WTC11 (cell line): Measurements from ENCODE around the gene RAI14. TPM values are rescaled to one million over a fixed set of nuclear protein-coding genes. Genes with fewer than 3 reads are reported as not detected.

Experiments used
- ATAC-seq: fragments of 200-7000 bp; cut with Tn5 transposase; 2 replicates; pipeline ENCODE4 v1.10.0; 2021; ENCODE audit warnings: mild to moderate bottlenecking, moderate library complexity
- CTCF ChIA-PET: fragments of 300-600 bp; sonication (Branson Sonifier 250); formaldehyde crosslinking; loops from one replicate; lab custom pipeline; 2021; ENCODE audit warnings: antibody characterized with exemption; lab: Charles Lee
- POLR2A ChIA-PET: fragments of 350-600 bp; sonication (Branson Sonifier 250); formaldehyde crosslinking; loops from one replicate; lab custom pipeline; 2021; ENCODE audit warnings: antibody characterized with exemption; lab: Charles Lee
- DNase-seq: peaks from one replicate; pipeline ENCODE4 v3.0.0; 2021; ENCODE audit warnings: low spot score
- H3K27ac Mint-ChIP-seq: 2 replicates; pipeline ENCODE4 v1.8.0; 2021; ENCODE audit warnings: mixed read lengths
- H3K27me3 Mint-ChIP-seq: 2 replicates; pipeline ENCODE4 v1.8.0; 2021; ENCODE audit warnings: low read depth, mild to moderate bottlenecking, moderate library complexity, mixed read lengths
- H3K36me3 Mint-ChIP-seq: 2 replicates; pipeline ENCODE4 v1.8.0; 2021; ENCODE audit warnings: mixed read lengths
- H3K4me1 Mint-ChIP-seq: 2 replicates; pipeline ENCODE4 v1.8.0; 2022; ENCODE audit warnings: mixed read lengths
- H3K4me3 Mint-ChIP-seq: 2 replicates; pipeline ENCODE4 v1.8.0; 2021; ENCODE audit warnings: mild to moderate bottlenecking, moderate library complexity, mixed read lengths
- H3K9me3 Mint-ChIP-seq: 2 replicates; pipeline ENCODE4 v1.8.0; 2021; ENCODE audit warnings: mixed read lengths
- FOXJ3 ChIP-seq: sonication (generic); formaldehyde crosslinking; IDR thresholded peaks from 2 replicates; pipeline ENCODE4 v1.9.0; 2021; ENCODE audit warnings: missing genetic modification reagents, mild to moderate bottlenecking, borderline replicate concordance
- FOXP1 ChIP-seq: sonication (generic); formaldehyde crosslinking; IDR thresholded peaks from 2 replicates; pipeline ENCODE4 v1.8.0; 2022; ENCODE audit warnings: missing genetic modification reagents, mild to moderate bottlenecking, moderate library complexity, borderline replicate concordance
- KAT7 ChIP-seq: sonication (generic); formaldehyde crosslinking; IDR thresholded peaks from 2 replicates; pipeline ENCODE4 v1.8.1; 2023; ENCODE audit warnings: missing genetic modification reagents, mild to moderate bottlenecking, borderline replicate concordance
- MYBL2 ChIP-seq: sonication (generic); formaldehyde crosslinking; IDR thresholded peaks from 2 replicates; pipeline ENCODE4 v1.8.1; 2023; ENCODE audit warnings: mild to moderate bottlenecking, moderate library complexity, missing genetic modification reagents
- NFATC4 ChIP-seq: fragments of 250-450 bp; sonication (Bioruptor Pico); IDR thresholded peaks from 2 replicates; pipeline ENCODE4 v1.9.0; 2021; ENCODE audit warnings: mild to moderate bottlenecking
- NR3C1 ChIP-seq: sonication (generic); formaldehyde crosslinking; conservative IDR thresholded peaks from 2 replicates; pipeline ENCODE4 v1.8.1; 2023; ENCODE audit warnings: low read depth, mild to moderate bottlenecking, missing genetic modification reagents
- PRRX2 ChIP-seq: fragments of 250-450 bp; sonication (Bioruptor Pico); IDR thresholded peaks from 2 replicates; pipeline ENCODE4 v1.8.0; 2021; ENCODE audit warnings: mild to moderate bottlenecking
- SP1 ChIP-seq: sonication (generic); formaldehyde crosslinking; conservative IDR thresholded peaks from 2 replicates; pipeline ENCODE4 v1.8.1; 2022; ENCODE audit warnings: missing genetic modification reagents
- TCF7 ChIP-seq: sonication (generic); formaldehyde crosslinking; IDR thresholded peaks from 2 replicates; pipeline ENCODE4 v1.8.0; 2022; ENCODE audit warnings: mild to moderate bottlenecking, low read depth, missing genetic modification reagents, moderate library complexity
- ZNF138 ChIP-seq: sonication (generic); formaldehyde crosslinking; conservative IDR thresholded peaks from 2 replicates; pipeline ENCODE4 v1.8.1; 2022; ENCODE audit warnings: mild to moderate bottlenecking, moderate library complexity, missing genetic modification reagents
- total RNA-seq: library from RNA; stranded (reverse); gene quantifications from 3 replicates; pipeline ENCODE4 v1.2.3, GENCODE V29; 2021
- TF ChIP-seq, protein P1 (sequence below): fragments of 250-450 bp; sonication (Bioruptor Pico); IDR thresholded peaks from 2 replicates; pipeline ENCODE4 v1.9.0; 2021; ENCODE audit warnings: moderate library complexity, mild to moderate bottlenecking, inconsistent platforms, borderline replicate concordance
- TF ChIP-seq, protein P2 (sequence below): sonication (generic); formaldehyde crosslinking; IDR thresholded peaks from 2 replicates; pipeline ENCODE4 v1.8.0; 2023; ENCODE audit warnings: missing genetic modification reagents, mild to moderate bottlenecking, borderline replicate concordance
- TF ChIP-seq, protein P3 (sequence below): sonication (generic); formaldehyde crosslinking; IDR thresholded peaks from 2 replicates; pipeline ENCODE4 v1.8.1; 2023; ENCODE audit warnings: mild to moderate bottlenecking, missing genetic modification reagents
- TF ChIP-seq, protein P4 (sequence below): fragments of 250-450 bp; sonication (Bioruptor Pico); conservative IDR thresholded peaks from 2 replicates; pipeline ENCODE4 v1.9.0; 2021; ENCODE audit warnings: mild to moderate bottlenecking
- TF ChIP-seq, protein P5 (sequence below): sonication (generic); formaldehyde crosslinking; IDR thresholded peaks from 2 replicates; pipeline ENCODE4 v1.8.1; 2022; ENCODE audit warnings: low read depth, missing genetic modification reagents, borderline replicate concordance
- TF ChIP-seq, protein P6 (sequence below): sonication (generic); formaldehyde crosslinking; conservative IDR thresholded peaks from 2 replicates; pipeline ENCODE4 v1.8.1; 2022; ENCODE audit warnings: mild to moderate bottlenecking, missing genetic modification reagents
- TF ChIP-seq, protein P7 (sequence below): sonication (generic); formaldehyde crosslinking; IDR thresholded peaks from 2 replicates; pipeline ENCODE4 v1.8.1; 2022; ENCODE audit warnings: missing genetic modification reagents, borderline replicate concordance
- TF ChIP-seq, protein P8 (sequence below): fragments of 200-600 bp; IDR thresholded peaks from 2 replicates; pipeline ENCODE4 v1.8.0; 2022; ENCODE audit warnings: antibody characterized with exemption
- TF ChIP-seq, protein P9 (sequence below): sonication (generic); formaldehyde crosslinking; IDR thresholded peaks from 2 replicates; pipeline ENCODE4 v1.8.0; 2022; ENCODE audit warnings: mild to moderate bottlenecking, missing genetic modification reagents

RAI14 gene
- total RNA-seq, 1 experiment from 2014 or later, result 185 TPM

DNA sequence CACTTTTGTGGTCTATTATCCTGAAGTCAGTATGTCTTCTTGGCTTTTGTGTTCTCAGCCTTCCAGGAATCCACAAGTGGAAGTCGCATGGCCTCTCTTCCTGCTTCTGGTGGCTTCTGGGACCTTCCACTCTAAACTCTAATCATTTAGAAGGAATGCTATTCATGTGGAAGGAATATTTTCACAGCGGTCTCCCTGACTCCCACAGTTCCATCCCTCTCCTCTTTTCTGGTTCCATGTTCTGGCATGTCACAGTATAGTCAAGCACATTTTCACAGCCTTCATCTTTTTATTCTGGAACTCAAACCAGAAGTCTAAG, 7.3 kb upstream of the RAI14 start:
- TF ChIP-seq MYBL2 (CRISPR knock-in tag) (no peak), FOXP1 (CRISPR knock-in tag) (no peak), SP1 (CRISPR knock-in tag) (no peak), TCF7 (no peak)
- TF ChIP-seq, protein P1, sequence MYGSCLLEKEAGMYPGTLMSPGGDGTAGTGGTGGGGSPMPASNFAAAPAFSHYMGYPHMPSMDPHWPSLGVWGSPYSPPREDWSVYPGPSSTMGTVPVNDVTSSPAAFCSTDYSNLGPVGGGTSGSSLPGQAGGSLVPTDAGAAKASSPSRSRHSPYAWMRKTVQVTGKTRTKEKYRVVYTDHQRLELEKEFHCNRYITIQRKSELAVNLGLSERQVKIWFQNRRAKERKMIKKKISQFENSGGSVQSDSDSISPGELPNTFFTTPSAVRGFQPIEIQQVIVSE (CRISPR knock-in tag), result no peak
- TF ChIP-seq, protein P2, sequence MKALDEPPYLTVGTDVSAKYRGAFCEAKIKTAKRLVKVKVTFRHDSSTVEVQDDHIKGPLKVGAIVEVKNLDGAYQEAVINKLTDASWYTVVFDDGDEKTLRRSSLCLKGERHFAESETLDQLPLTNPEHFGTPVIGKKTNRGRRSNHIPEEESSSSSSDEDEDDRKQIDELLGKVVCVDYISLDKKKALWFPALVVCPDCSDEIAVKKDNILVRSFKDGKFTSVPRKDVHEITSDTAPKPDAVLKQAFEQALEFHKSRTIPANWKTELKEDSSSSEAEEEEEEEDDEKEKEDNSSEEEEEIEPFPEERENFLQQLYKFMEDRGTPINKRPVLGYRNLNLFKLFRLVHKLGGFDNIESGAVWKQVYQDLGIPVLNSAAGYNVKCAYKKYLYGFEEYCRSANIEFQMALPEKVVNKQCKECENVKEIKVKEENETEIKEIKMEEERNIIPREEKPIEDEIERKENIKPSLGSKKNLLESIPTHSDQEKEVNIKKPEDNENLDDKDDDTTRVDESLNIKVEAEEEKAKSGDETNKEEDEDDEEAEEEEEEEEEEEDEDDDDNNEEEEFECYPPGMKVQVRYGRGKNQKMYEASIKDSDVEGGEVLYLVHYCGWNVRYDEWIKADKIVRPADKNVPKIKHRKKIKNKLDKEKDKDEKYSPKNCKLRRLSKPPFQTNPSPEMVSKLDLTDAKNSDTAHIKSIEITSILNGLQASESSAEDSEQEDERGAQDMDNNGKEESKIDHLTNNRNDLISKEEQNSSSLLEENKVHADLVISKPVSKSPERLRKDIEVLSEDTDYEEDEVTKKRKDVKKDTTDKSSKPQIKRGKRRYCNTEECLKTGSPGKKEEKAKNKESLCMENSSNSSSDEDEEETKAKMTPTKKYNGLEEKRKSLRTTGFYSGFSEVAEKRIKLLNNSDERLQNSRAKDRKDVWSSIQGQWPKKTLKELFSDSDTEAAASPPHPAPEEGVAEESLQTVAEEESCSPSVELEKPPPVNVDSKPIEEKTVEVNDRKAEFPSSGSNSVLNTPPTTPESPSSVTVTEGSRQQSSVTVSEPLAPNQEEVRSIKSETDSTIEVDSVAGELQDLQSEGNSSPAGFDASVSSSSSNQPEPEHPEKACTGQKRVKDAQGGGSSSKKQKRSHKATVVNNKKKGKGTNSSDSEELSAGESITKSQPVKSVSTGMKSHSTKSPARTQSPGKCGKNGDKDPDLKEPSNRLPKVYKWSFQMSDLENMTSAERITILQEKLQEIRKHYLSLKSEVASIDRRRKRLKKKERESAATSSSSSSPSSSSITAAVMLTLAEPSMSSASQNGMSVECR (CRISPR knock-in tag), result no peak
- no peak for ATAC-seq
- peaks cover 6% of the 10 kb centered on the region for H3K27me3 Mint-ChIP-seq
- POLR2A ChIA-PET, result no interaction called here
- H3K27ac Mint-ChIP-seq, result no peak overlapping the region
- DNase-seq, result no peak
- peaks cover 17% of the 10 kb centered on the region for H3K36me3 Mint-ChIP-seq
- no peak overlapping the region for H3K4me3 Mint-ChIP-seq
- CTCF ChIA-PET, result no interaction called here
- peaks cover 35% of the 10 kb centered on the region for H3K9me3 Mint-ChIP-seq
- H3K4me1 Mint-ChIP-seq, result peaks cover 9% of the 10 kb centered on the region

DNA sequence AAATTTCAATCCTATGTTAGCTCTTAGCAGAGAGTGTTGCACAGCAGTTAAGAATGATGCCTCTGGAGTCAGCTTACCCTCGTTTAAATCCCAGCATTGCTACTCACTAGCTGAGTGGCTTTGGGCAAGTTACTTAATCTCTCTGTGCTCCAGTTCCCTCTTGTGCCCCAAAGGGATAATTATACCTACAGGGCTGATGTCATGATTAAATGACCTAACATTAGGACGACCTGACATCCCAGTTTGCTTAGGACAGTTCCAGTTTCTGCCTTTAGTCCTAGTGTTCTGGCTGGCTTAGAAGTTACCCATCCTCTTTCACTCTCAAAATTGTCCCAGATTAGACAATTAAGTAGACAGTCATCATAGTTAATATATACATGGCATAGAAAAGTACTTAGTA, 4.3 kb upstream of the RAI14 start:
- Mint-ChIP-seq H3K36me3 (peaks cover 6% of the 10 kb centered on the region), H3K4me1 (peaks cover 28% of the 10 kb centered on the region), H3K9me3 (peaks cover 12% of the 10 kb centered on the region), H3K27ac (no peak overlapping the region), H3K27me3 (no peaks in the 10 kb centered on the region), H3K4me3 (no peak overlapping the region)
- DNase-seq (no peak), ATAC-seq (no peak)
- ChIA-PET CTCF (interaction anchor here (0.6 to 1.0 kb wide), 2 partner anchors 127 to 139 kb away, joined by 3 to 4 read pairs; no protein-coding TSS in a partner anchor), POLR2A (no interaction called here)
- TF ChIP-seq, protein P3, sequence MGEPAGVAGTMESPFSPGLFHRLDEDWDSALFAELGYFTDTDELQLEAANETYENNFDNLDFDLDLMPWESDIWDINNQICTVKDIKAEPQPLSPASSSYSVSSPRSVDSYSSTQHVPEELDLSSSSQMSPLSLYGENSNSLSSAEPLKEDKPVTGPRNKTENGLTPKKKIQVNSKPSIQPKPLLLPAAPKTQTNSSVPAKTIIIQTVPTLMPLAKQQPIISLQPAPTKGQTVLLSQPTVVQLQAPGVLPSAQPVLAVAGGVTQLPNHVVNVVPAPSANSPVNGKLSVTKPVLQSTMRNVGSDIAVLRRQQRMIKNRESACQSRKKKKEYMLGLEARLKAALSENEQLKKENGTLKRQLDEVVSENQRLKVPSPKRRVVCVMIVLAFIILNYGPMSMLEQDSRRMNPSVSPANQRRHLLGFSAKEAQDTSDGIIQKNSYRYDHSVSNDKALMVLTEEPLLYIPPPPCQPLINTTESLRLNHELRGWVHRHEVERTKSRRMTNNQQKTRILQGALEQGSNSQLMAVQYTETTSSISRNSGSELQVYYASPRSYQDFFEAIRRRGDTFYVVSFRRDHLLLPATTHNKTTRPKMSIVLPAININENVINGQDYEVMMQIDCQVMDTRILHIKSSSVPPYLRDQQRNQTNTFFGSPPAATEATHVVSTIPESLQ (CRISPR knock-in tag), result no peak
- TF ChIP-seq FOXJ3 (CRISPR knock-in tag) (no peak), ZNF138 (CRISPR knock-in tag) (no peak), NR3C1 (CRISPR knock-in tag) (no peak), PRRX2 (CRISPR knock-in tag) (no peak), NFATC4 (CRISPR knock-in tag) (no peak), TCF7 (no peak), KAT7 (CRISPR knock-in tag) (no peak), FOXP1 (CRISPR knock-in tag) (no peak)
- TF ChIP-seq, protein P4, sequence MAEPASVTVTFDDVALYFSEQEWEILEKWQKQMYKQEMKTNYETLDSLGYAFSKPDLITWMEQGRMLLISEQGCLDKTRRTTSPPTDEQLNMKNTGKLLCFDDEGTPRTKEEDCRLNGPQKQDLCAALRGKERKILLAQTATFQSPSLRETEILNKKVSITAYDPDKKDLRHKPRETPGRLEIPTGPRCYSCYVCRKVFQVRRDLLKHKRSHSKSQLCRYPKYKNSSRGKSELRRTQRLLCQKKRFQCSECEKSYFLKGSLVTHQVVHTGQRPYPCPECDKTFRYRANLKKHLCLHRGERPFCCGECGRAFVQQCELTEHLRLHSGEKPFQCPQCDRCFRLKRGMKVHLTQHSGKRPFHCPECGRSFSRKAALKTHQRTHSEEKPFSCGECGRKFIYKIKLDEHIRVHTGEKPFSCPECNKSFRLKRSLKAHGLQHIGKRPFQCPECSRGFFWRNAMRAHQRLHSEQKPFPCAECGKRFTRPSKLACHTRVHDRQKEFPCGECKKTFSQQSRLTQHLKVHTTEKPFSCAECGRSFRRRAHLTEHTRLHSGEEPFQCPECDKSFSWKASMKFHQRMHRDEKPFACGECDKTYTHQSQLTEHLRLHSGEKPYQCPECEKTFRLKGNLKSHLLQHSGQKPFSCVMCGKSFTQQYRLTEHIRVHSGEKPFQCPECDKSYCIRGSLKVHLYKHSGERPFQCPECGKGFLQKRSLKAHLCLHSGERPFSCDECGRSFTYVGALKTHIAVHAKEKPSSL, result no peak
- TF ChIP-seq, protein P5, sequence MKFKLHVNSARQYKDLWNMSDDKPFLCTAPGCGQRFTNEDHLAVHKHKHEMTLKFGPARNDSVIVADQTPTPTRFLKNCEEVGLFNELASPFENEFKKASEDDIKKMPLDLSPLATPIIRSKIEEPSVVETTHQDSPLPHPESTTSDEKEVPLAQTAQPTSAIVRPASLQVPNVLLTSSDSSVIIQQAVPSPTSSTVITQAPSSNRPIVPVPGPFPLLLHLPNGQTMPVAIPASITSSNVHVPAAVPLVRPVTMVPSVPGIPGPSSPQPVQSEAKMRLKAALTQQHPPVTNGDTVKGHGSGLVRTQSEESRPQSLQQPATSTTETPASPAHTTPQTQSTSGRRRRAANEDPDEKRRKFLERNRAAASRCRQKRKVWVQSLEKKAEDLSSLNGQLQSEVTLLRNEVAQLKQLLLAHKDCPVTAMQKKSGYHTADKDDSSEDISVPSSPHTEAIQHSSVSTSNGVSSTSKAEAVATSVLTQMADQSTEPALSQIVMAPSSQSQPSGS, result no peak
- TF ChIP-seq, protein P6, sequence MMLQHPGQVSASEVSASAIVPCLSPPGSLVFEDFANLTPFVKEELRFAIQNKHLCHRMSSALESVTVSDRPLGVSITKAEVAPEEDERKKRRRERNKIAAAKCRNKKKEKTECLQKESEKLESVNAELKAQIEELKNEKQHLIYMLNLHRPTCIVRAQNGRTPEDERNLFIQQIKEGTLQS, result no peak
- TF ChIP-seq, protein P7, sequence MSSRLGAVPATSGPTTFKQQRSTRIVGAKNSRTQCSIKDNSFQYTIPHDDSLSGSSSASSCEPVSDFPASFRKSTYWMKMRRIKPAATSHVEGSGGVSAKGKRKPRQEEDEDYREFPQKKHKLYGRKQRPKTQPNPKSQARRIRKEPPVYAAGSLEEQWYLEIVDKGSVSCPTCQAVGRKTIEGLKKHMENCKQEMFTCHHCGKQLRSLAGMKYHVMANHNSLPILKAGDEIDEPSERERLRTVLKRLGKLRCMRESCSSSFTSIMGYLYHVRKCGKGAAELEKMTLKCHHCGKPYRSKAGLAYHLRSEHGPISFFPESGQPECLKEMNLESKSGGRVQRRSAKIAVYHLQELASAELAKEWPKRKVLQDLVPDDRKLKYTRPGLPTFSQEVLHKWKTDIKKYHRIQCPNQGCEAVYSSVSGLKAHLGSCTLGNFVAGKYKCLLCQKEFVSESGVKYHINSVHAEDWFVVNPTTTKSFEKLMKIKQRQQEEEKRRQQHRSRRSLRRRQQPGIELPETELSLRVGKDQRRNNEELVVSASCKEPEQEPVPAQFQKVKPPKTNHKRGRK (CRISPR knock-in tag), result no peak
- TF ChIP-seq, protein P8, sequence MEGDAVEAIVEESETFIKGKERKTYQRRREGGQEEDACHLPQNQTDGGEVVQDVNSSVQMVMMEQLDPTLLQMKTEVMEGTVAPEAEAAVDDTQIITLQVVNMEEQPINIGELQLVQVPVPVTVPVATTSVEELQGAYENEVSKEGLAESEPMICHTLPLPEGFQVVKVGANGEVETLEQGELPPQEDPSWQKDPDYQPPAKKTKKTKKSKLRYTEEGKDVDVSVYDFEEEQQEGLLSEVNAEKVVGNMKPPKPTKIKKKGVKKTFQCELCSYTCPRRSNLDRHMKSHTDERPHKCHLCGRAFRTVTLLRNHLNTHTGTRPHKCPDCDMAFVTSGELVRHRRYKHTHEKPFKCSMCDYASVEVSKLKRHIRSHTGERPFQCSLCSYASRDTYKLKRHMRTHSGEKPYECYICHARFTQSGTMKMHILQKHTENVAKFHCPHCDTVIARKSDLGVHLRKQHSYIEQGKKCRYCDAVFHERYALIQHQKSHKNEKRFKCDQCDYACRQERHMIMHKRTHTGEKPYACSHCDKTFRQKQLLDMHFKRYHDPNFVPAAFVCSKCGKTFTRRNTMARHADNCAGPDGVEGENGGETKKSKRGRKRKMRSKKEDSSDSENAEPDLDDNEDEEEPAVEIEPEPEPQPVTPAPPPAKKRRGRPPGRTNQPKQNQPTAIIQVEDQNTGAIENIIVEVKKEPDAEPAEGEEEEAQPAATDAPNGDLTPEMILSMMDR, result no peak
- TF ChIP-seq, protein P9, sequence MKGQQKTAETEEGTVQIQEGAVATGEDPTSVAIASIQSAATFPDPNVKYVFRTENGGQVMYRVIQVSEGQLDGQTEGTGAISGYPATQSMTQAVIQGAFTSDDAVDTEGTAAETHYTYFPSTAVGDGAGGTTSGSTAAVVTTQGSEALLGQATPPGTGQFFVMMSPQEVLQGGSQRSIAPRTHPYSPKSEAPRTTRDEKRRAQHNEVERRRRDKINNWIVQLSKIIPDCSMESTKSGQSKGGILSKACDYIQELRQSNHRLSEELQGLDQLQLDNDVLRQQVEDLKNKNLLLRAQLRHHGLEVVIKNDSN (CRISPR knock-in tag), result no peak
